Measurements from ENCODE around the gene CHCHD6. TPM values are rescaled to one million over a fixed set of nuclear protein-coding genes. Genes with fewer than 3 reads are reported as not detected.

Gene CHCHD6
- total RNA-seq, 2 donors from 2014 or later = 8.4 to 10.9 TPM

- Histone ChIP-seq H3K4me3 (no peak overlapping the region), H3K9me3 (no peaks in the 10 kb centered on the region), H3K36me3 (no peaks in the 10 kb centered on the region), H3K27me3 (no peaks in the 10 kb centered on the region), H3K27ac (no peak overlapping the region), H3K4me1 (peaks cover 0 to 13% of the 10 kb centered on the region in 2 donors)
- DNase-seq (ENCODE audit: low spot score) = no peak
- TF ChIP-seq, protein P1, sequence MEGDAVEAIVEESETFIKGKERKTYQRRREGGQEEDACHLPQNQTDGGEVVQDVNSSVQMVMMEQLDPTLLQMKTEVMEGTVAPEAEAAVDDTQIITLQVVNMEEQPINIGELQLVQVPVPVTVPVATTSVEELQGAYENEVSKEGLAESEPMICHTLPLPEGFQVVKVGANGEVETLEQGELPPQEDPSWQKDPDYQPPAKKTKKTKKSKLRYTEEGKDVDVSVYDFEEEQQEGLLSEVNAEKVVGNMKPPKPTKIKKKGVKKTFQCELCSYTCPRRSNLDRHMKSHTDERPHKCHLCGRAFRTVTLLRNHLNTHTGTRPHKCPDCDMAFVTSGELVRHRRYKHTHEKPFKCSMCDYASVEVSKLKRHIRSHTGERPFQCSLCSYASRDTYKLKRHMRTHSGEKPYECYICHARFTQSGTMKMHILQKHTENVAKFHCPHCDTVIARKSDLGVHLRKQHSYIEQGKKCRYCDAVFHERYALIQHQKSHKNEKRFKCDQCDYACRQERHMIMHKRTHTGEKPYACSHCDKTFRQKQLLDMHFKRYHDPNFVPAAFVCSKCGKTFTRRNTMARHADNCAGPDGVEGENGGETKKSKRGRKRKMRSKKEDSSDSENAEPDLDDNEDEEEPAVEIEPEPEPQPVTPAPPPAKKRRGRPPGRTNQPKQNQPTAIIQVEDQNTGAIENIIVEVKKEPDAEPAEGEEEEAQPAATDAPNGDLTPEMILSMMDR (IDR thresholded peaks at IDR 0.05) = no peak
These were observed 242.4 kb downstream of the CHCHD6 start for GRCh38 chr3:126946405-126946804.

- no peaks in the 10 kb centered on the region for H3K36me3 ChIP-seq
- TF ChIP-seq, protein P1 (IDR thresholded peaks at IDR 0.05) = no peak
- no peaks in the 10 kb centered on the region for H3K27me3 ChIP-seq
- DNase-seq (ENCODE audit: low spot score) = no peak
- no peak overlapping the region for H3K4me3 ChIP-seq
- no peak overlapping the region for H3K27ac ChIP-seq
- no peaks in the 10 kb centered on the region for H3K9me3 ChIP-seq
- H3K4me1 ChIP-seq = peaks cover 0 to 13% of the 10 kb centered on the region in 2 donors
These were observed 243.4 kb downstream of the CHCHD6 start for GRCh38 chr3:126947429-126947828.

DNA sequence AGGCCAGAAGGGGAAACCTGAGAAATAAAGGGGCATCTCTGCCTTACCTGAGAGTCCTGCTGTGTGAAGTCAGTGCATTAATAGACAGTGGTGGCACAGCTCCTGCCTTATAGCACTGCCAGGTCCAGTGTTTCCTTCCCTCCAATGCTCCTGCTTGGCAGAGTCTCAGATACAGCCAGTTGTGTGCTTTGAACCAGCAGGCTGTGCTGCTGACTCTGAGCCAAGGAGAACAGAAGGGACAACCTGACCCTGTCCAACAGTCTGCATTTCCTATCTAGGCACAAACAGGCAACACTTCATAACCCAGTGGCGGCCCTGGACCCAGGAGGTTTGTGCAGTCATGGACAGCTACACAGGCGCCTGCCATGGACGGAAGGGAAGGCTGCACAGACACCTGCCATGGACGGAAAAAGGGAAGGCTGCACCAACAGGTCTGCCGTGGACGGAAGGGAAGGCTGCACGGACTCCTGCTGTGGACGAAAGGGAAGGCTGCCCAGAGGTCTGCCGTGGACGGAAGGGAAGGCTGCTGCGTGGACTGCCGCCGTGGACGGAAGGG, 245.0 kb downstream of the CHCHD6 start:
- Histone ChIP-seq H3K27me3 (no peaks in the 10 kb centered on the region), H3K4me3 (no peak overlapping the region), H3K9me3 (no peaks in the 10 kb centered on the region), H3K36me3 (no peaks in the 10 kb centered on the region), H3K27ac (no peak overlapping the region), H3K4me1 (peaks cover 0 to 13% of the 10 kb centered on the region in 2 donors)
- TF ChIP-seq, protein P1 (IDR thresholded peaks at IDR 0.05) = no peak
- no peak for DNase-seq (ENCODE audit: low spot score)

DNA sequence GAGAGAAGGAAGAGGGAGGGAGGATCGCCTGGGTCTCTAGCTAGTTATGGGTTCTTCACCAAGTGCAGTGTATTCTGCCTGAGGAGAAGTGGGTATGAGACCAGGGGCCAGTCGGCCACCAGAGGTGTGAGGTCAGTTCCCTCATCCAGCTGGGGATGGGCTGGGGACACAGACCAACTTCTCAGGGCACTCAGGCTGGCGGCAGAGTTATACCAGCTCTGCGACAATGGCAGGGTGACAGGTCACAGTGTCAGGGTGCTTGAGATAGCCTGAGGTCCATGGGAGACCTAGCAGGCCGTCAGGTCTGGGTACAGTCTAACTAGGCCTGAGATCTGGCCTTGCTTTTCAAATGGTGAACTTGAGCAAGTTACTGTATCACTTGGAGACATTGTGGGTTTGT, 247.5 kb downstream of the CHCHD6 start:
- Histone ChIP-seq H3K27me3 (no peaks in the 10 kb centered on the region), H3K4me3 (no peak overlapping the region), H3K27ac (no peak overlapping the region), H3K36me3 (no peaks in the 10 kb centered on the region), H3K4me1 (peaks cover 0 to 13% of the 10 kb centered on the region in 2 donors), H3K9me3 (no peaks in the 10 kb centered on the region)
- no peak for DNase-seq (ENCODE audit: low spot score)
- TF ChIP-seq, protein P1 (IDR thresholded peaks at IDR 0.05) = no peak

- Histone ChIP-seq H3K36me3 (no peaks in the 10 kb centered on the region), H3K4me1 (peaks cover 0 to 13% of the 10 kb centered on the region in 2 donors), H3K9me3 (no peaks in the 10 kb centered on the region), H3K27me3 (no peaks in the 10 kb centered on the region), H3K4me3 (no peak overlapping the region), H3K27ac (no peak overlapping the region)
- TF ChIP-seq, protein P1 (IDR thresholded peaks at IDR 0.05) = no peak
- no peak for DNase-seq (ENCODE audit: low spot score)
These were observed 248.4 kb downstream of the CHCHD6 start for GRCh38 chr3:126952261-126952982.

Measured in right atrium auricular region (tissue), 2 donors.